ENCODE measurements around the gene EVPLL.
"Not testable (repeated sequence)": the region's sequence is repeated elsewhere in the genome, so short reads cannot be mapped to it uniquely, and the experiment has no call there.

GRCh38 chr17:18423015-18423414 is 45.4 kb downstream of the EVPLL start:
- TF ChIP-seq POLR2A (IDR thresholded peaks at IDR 0.05; ENCODE audit: low read depth); EP300 (IDR thresholded peaks at IDR 0.05): not testable (repeated sequence)

All from esophagus muscularis mucosa (tissue), 2 donors.